Esophagus muscularis mucosa (tissue), 4 donors: ENCODE data around the gene TFAP2B.

ENCODE experiments used
- CTCF ChIP-seq, 3 experiments: fragments of 200-600 bp in 2 of 3; fragments of 450-650 bp in 1 of 3; sonication (generic) in 2 of 3; IDR thresholded peaks; one replicate each; pipeline ENCODE4 v1.5.1; 2017 to 2019; ENCODE audit warnings: antibody characterized with exemption in 3 of 3, mild to moderate bottlenecking in 2 of 3, moderate library complexity in 1 of 3
- EP300 ChIP-seq: sonication (generic); formaldehyde crosslinking; IDR thresholded peaks from one replicate; pipeline ENCODE4 v1.6.1; 2017; ENCODE audit warnings: antibody characterized with exemption
- POLR2A ChIP-seq: fragments of 450-650 bp; IDR thresholded peaks from one replicate; pipeline ENCODE4 v1.6.1; 2017; ENCODE audit warnings: antibody characterized with exemption, moderate library complexity, mild to moderate bottlenecking, low read depth
- POLR2AphosphoS5 ChIP-seq, 2 donors: sonication (generic); formaldehyde crosslinking; IDR thresholded peaks; one replicate each; pipeline ENCODE4 v1.6.1; 2017; ENCODE audit warnings: antibody characterized with exemption in 2 of 2

- TF ChIP-seq POLR2AphosphoS5 (IDR thresholded peaks at IDR 0.05) (no peak), CTCF (IDR thresholded peaks at IDR 0.05) (no peak), POLR2A (no peak), EP300 (no peak)
These were observed 38.3 kb upstream of the TFAP2B start for GRCh38 chr6:50780382-50780781.
